Immature natural killer cell (primary cell): ENCODE measurements around the gene KIF17. TPM values are rescaled to one million over a fixed set of nuclear protein-coding genes. Genes with fewer than 3 reads are reported as not detected.

ENCODE experiments used
- DNase-seq, 3 donors: peaks; one replicate each; pipeline ENCODE4 v3.0.0; 2022; ENCODE audit warnings: mixed read lengths in 1 of 3
- H3K27ac Mint-ChIP-seq, 6 donors: one replicate each; pipeline ENCODE4 v1.8.0; 2020; ENCODE audit warnings: mixed read lengths in 6 of 6, mild to moderate bottlenecking in 5 of 6, inconsistent platforms in 4 of 6, moderate library complexity in 3 of 6
- H3K27me3 Mint-ChIP-seq, 3 donors: one replicate each; pipeline ENCODE4 v1.8.0; 2020 to 2021; ENCODE audit warnings: low read depth in 3 of 3, mild to moderate bottlenecking in 3 of 3, mixed read lengths in 3 of 3, moderate library complexity in 3 of 3, inconsistent platforms in 1 of 3
- H3K36me3 Mint-ChIP-seq, 3 donors: one replicate each; pipeline ENCODE4 v1.8.0; 2020; ENCODE audit warnings: mixed read lengths in 3 of 3, inconsistent platforms in 2 of 3, mild to moderate bottlenecking in 2 of 3
- H3K4me1 Mint-ChIP-seq, 2 donors: one replicate each; pipeline ENCODE4 v1.8.0; 2020; ENCODE audit warnings: inconsistent platforms in 2 of 2, mild to moderate bottlenecking in 2 of 2, mixed read lengths in 2 of 2, moderate library complexity in 1 of 2
- H3K4me3 Mint-ChIP-seq, 5 donors: one replicate each; pipeline ENCODE4 v1.8.0; 2020; ENCODE audit warnings: mild to moderate bottlenecking in 5 of 5, mixed read lengths in 5 of 5, inconsistent platforms in 3 of 5, moderate library complexity in 3 of 5
- H3K9me3 Mint-ChIP-seq, 6 donors: one replicate each; pipeline ENCODE4 v1.8.0; 2020; ENCODE audit warnings: mild to moderate bottlenecking in 6 of 6, mixed read lengths in 6 of 6, inconsistent platforms in 4 of 6, moderate library complexity in 3 of 6
- polyA plus RNA-seq, 3 donors: library from polyadenylated mRNA; unstranded; fragments of 300-500 nt; fragmentation: Illumina TruSeq; gene quantifications; one replicate each; pipeline ENCODE4 v1.2.3, GENCODE V29; 2021

KIF17 gene
- polyA plus RNA-seq: under 1 TPM in 1 of 3 donors, not detected in 2; 0.21 TPM

DNA sequence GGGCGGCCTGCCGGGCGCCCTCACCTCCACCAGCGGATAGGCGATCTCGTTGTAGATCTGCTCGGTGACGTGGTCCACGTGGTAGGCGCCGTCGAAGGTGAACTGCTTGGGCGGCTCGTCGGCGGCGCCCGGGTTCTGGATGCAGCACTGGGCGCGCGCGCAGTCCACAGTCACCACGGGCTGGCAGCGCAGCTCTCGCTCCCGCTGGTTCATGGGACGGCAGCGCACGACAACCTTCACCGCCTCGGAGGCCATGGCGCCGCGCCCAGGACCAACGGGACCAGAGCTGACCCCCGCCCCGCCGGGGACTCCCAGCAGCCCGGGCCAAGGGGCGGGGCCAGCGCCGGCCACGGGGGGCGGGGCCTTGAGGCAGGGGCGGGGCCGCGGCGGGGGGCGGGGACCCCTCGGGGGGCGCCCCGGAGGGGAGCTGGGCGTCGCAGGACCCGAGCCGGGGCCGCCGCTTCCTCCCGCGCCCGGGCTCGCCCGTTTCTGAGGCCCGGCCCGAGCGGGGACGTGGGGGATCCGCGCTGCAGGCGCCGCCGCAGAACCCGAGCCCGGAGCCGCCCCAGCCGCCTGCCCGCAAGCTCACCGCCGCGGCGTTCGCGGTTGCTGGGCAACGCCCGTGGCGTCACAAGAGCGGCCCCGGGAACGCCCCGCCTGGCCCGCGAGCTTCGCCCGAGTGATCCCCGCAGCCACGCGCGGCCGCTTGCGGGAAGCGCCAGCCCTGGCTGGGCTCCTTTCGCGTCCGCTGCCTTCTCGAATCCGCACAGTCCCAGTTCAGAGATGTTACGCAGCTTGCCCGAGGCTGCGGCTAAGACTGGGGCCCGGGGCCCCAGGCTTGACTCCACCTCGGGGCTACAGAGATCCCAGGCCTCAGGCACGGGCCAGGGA, at the start of gene KIF17:
TSS of gene KIF17 (minus strand) at position 556 of the 891 bp plus-strand sequence. CDS start at position 255, 301 bp downstream.
- Mint-ChIP-seq H3K27me3 (peaks cover 17 to 29% (median 21%) of the 10 kb centered on the region in 3 donors), H3K9me3 (no peaks in the 10 kb centered on the region), H3K36me3 (no peaks in the 10 kb centered on the region), H3K4me1 (peaks cover 9 to 11% of the 10 kb centered on the region in 2 donors), H3K27ac (peak within 1 kb of the TSS in 3 of 6 donors; percentile 28 to 73 (median 65)), H3K4me3 (peak within 1 kb of the TSS; percentile 68 to 77 (median 72))
- peak; percentile 69 to 70 (median 69) for DNase-seq

DNA sequence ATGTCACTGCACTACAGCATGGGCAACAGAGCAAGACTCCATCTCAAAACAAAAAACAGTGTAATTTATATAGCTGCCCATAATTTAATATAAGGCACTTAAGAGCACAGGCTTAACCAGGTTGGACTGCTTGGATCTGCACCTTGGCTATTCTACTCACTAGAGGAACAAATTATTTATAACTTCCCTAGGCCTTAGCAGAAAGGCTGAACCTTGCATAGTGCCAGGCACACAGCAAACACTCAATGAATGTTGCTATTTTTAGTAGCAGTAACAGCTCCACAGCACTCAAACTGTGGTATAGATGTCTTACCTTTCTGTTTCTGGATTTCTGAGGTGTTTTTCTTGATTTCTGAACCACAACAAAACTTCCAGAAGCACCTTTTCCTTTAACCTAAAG, 49.5 kb upstream of the KIF17 start:
- DNase-seq: no peak
- Mint-ChIP-seq H3K4me3 (no peak overlapping the region), H3K27me3 (peaks cover 0 to 9% (median 0%) of the 10 kb centered on the region in 3 donors), H3K27ac (no peak overlapping the region), H3K36me3 (peaks cover 19 to 44% (median 21%) of the 10 kb centered on the region in 3 donors), H3K9me3 (no peaks in the 10 kb centered on the region), H3K4me1 (peaks cover 0 to 5% of the 10 kb centered on the region in 2 donors)

- Mint-ChIP-seq H3K36me3 (peaks cover 28 to 48% (median 32%) of the 10 kb centered on the region in 3 donors), H3K27me3 (peaks cover under 1 to 11% (median 4%) of the 10 kb centered on the region in 3 donors)
Observed at GRCh38 chr1:20763417-20763816, 45.6 kb upstream of the KIF17 start.

DNA sequence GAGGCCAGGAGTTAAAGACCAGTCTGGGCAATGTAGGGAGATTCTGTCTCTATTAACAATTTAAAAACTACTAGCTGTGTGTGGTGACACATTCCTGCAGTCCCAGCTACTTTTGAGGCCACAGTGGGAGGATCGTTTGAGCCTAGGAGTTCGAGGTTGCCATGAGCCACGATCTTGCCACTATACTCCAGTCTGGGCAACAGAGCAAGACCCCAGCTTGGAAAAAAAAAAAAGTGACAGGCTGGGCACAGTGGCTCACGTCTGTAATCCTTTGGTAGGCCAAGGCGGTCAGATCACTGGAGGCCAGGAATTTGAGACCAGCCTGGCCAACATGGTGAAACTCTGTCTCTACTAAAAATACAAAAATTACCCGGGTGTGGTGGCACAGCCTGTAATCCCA, 42.5 kb upstream of the KIF17 start:
- DNase-seq: no peak
- Mint-ChIP-seq H3K4me1 (peaks cover 0 to 5% of the 10 kb centered on the region in 2 donors), H3K27me3 (peaks cover 2 to 8% (median 4%) of the 10 kb centered on the region in 3 donors), H3K27ac (no peak overlapping the region), H3K9me3 (no peaks in the 10 kb centered on the region), H3K4me3 (no peak overlapping the region), H3K36me3 (peaks cover 31 to 53% (median 33%) of the 10 kb centered on the region in 3 donors)

More at GRCh38 chr1:20763417-20763816, 45.6 kb upstream of the KIF17 start:
- Mint-ChIP-seq H3K9me3 (no peaks in the 10 kb centered on the region), H3K4me3 (no peak overlapping the region), H3K27ac (no peak overlapping the region), H3K4me1 (peaks cover 0 to 5% of the 10 kb centered on the region in 2 donors)
- DNase-seq: no peak

DNA sequence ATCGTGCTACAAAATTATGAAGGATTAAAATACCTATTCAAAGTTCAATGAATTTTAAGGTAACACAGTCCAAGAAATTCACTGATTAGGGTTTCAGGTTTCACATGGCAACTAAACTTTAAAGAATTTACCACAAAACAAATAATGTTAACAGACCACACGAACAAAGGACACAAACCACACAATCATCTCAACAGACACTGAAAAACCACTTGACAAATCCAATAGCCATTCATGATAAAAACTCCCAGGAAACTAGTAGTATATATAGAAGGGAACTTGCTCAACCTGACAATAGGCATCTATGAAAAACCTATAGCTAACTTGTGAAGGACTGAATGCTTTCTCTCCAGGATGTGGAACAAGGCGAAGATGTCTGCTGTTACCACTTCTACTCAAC, 35.8 kb upstream of the KIF17 start:
- Mint-ChIP-seq H3K27ac (peak overlapping the region in 3 of 6 donors; percentile 4 to 43 (median 35)), H3K4me3 (no peak overlapping the region), H3K9me3 (no peaks in the 10 kb centered on the region), H3K4me1 (peaks cover 8 to 12% of the 10 kb centered on the region in 2 donors), H3K27me3 (peaks cover 0 to 2% (median 0%) of the 10 kb centered on the region in 3 donors), H3K36me3 (peaks cover 15 to 25% (median 16%) of the 10 kb centered on the region in 3 donors)
- DNase-seq: no peak

DNA sequence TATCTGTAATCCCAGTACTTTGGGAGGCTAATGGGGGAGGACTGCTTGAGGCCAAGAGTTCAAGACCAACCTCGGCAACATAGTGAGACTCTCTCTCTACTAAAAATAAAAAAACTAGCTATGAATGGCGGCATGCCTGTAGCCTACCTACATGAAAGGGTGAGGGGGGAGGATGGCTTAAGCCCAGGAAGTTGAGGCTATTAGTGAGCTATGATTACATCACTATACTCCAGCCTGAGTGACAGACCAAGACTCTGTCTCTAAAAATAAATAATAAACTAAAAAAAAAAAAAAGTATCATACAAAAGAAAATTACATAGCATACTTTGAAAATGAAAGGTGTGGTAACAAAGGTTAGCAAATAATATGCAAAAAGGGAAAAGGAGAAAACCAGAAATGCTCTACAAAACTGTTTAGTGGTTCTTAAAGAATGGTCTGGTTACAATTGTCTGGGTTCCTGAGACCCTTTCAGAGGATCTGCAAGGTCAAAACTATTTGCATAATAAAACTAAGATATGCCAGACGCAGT, 33.7 kb upstream of the KIF17 start:
- no peak overlapping the region for H3K4me3 Mint-ChIP-seq
- no peaks in the 10 kb centered on the region for H3K27me3 Mint-ChIP-seq
- H3K36me3 Mint-ChIP-seq: peaks cover 15 to 26% (median 26%) of the 10 kb centered on the region in 3 donors
- peaks cover 8 to 12% of the 10 kb centered on the region in 2 donors for H3K4me1 Mint-ChIP-seq
- H3K9me3 Mint-ChIP-seq: no peaks in the 10 kb centered on the region
- no peak for DNase-seq
- H3K27ac Mint-ChIP-seq: no peak overlapping the region

DNA sequence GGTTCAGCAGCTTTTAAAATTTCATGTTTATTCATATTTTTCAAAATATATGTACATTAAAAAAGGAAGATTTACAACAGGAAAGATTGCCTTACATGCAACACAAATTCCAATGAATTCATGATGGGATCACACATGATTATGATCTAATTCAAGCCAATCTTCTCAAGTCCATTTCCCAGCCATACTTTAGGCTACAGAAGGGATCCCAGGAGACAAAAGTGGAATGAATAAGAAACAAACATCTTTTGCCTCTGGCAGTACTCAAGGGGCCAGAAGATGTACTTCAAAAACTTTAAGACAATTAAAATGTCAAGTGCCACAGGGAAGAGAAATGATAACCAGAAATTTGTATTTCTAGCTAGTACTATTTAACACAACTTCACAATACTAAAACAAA, 24.9 kb upstream of the KIF17 start:
- no peaks in the 10 kb centered on the region for H3K9me3 Mint-ChIP-seq
- no peaks in the 10 kb centered on the region for H3K4me1 Mint-ChIP-seq
- no peak overlapping the region for H3K4me3 Mint-ChIP-seq
- DNase-seq: no peak
- peaks cover 20 to 56% (median 43%) of the 10 kb centered on the region in 3 donors for H3K36me3 Mint-ChIP-seq
- H3K27me3 Mint-ChIP-seq: no peaks in the 10 kb centered on the region
- H3K27ac Mint-ChIP-seq: peak overlapping the region in 1 of 6 donors; percentile 70

GRCh38 chr1:20740781-20741180, 23.0 kb upstream of the KIF17 start:
- Mint-ChIP-seq H3K36me3 (peaks cover 13 to 48% (median 33%) of the 10 kb centered on the region in 3 donors), H3K4me1 (no peaks in the 10 kb centered on the region), H3K9me3 (no peaks in the 10 kb centered on the region), H3K4me3 (no peak overlapping the region), H3K27ac (peak overlapping the region in 1 of 6 donors; percentile 64), H3K27me3 (no peaks in the 10 kb centered on the region)
- DNase-seq: no peak

DNA sequence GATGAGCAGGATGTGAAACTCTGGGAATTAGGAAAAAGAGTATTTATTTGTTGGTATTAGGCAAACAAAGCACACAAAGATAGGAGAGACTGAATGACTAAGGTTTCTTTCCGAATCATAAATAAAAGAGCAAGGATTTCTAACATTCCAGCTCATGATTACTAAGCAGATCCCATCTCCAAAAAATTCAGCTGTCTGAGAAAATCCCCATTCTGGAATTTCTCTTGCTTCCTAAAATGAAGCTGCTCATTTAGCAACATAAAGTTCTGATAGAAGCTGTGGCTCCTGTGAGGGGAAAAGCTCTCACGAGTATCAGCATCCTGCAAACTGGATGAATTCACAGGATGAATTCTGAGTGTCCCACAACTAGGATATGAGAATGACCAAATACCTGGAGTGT, 21.4 kb upstream of the KIF17 start:
- no peak overlapping the region for H3K27ac Mint-ChIP-seq
- H3K4me3 Mint-ChIP-seq: no peak overlapping the region
- peaks cover 4 to 34% (median 19%) of the 10 kb centered on the region in 3 donors for H3K36me3 Mint-ChIP-seq
- H3K4me1 Mint-ChIP-seq: no peaks in the 10 kb centered on the region
- no peaks in the 10 kb centered on the region for H3K9me3 Mint-ChIP-seq
- DNase-seq: no peak
- H3K27me3 Mint-ChIP-seq: no peaks in the 10 kb centered on the region

DNA sequence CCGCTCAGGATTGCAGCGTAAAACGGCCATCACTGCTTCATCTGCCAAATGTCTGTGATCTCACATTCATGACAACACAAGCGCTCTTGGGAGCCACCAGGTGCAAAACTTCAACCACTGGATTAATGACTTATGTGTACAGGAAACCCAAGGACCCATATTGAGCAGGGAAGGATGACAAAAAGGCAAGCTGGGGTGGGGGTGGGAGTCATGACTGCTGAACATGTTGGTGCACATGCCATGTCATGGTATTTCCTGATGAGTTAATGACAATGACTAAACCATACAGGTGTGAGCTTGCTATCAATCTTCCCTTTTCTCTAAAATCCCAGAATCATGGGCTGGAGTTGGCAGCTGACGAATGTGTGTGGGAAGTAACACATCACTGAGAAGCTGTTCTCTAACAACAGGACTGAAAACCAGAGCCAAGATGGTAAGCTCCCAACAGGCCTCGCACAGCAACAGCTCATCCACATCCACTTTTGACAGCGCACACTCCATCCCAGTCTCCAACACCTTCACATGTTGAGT, 17.8 kb upstream of the KIF17 start:
- H3K27me3 Mint-ChIP-seq: peaks cover 2 to 7% (median 4%) of the 10 kb centered on the region in 3 donors
- peaks cover 3 to 14% (median 5%) of the 10 kb centered on the region in 3 donors for H3K36me3 Mint-ChIP-seq
- H3K4me1 Mint-ChIP-seq: peaks cover 11 to 16% of the 10 kb centered on the region in 2 donors
- H3K27ac Mint-ChIP-seq: no peak overlapping the region
- no peak for DNase-seq
- no peak overlapping the region for H3K4me3 Mint-ChIP-seq
- no peaks in the 10 kb centered on the region for H3K9me3 Mint-ChIP-seq

GRCh38 chr1:20733360-20733975, 15.7 kb upstream of the KIF17 start:
- H3K27me3 Mint-ChIP-seq: peaks cover 6 to 10% (median 6%) of the 10 kb centered on the region in 3 donors
- peak overlapping the region; percentile 83 to 90 (median 89) for H3K4me3 Mint-ChIP-seq
- DNase-seq: no peak
- H3K9me3 Mint-ChIP-seq: no peaks in the 10 kb centered on the region
- peak overlapping the region in 4 of 6 donors; percentile 14 to 65 (median 44) for H3K27ac Mint-ChIP-seq
- H3K36me3 Mint-ChIP-seq: peaks cover 0 to 9% (median 5%) of the 10 kb centered on the region in 3 donors
- H3K4me1 Mint-ChIP-seq: peaks cover 11 to 16% of the 10 kb centered on the region in 2 donors

GRCh38 chr1:20732588-20733359, 15.0 kb upstream of the KIF17 start, which contains the start of gene SH2D5:
SH2D5 (minus strand) TSS chr1:20732703; CDS start chr1:20728044, 4,659 bp downstream.
- peak within 1 kb of the TSS; percentile 83 to 90 (median 89) for H3K4me3 Mint-ChIP-seq
- H3K36me3 Mint-ChIP-seq: peaks cover 0 to 3% (median 0%) of the 10 kb centered on the region in 3 donors
- H3K9me3 Mint-ChIP-seq: no peaks in the 10 kb centered on the region
- H3K4me1 Mint-ChIP-seq: peaks cover 11 to 16% of the 10 kb centered on the region in 2 donors
- peaks cover 7 to 10% (median 8%) of the 10 kb centered on the region in 3 donors for H3K27me3 Mint-ChIP-seq
- peak within 1 kb of the TSS in 4 of 6 donors; percentile 14 to 76 (median 54) for H3K27ac Mint-ChIP-seq
- peak; percentile 53 to 62 (median 55) for DNase-seq
